DMS53 treated with DMSO at 0.1 percent for 48 hours (cell line): ENCODE data around the gene KYNU.
"Not testable (repeated sequence)": the region's sequence is repeated elsewhere in the genome, so short reads cannot be mapped to it uniquely, and the experiment has no call there.

Experiments
- DNase-seq: peaks from one replicate; lab custom pipeline; 2025; ENCODE audit not compliant: unreplicated experiment; lab: John Stamatoyannopoulos, UW

Gene KYNU

DNA sequence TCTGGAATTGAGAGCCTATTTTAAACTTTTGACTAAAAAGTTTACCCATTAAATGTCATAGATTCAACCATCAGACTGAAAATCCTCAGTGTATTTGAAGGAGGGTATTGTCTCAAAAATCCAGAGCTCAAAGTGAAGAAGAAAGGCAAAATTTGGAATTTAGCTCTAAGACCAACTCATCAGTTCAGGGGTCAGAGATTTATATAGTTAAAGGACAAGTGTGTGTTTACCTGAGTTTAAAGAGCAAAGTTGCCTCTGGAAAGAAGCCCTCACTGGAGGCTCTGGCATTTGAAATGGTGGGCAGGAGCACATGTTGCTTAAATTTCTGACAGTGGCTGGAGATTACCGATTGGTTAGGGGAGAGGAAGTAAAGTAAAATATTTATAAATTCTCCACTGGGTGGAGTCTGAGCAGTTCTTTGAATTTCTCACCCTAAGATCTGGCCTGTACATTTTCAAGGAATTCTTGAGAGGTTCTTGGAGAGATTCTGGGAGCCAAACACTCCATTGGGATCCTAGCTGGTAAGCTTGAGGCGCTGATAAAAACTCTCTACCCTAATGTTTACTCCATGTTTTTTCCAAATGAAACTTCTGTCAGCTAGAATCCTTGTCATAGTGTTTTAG is at the start of gene KYNU:
Gene KYNU, plus strand, starts transcription at position 449 of the 623 bp plus-strand sequence. CDS start 7,704 bp downstream, outside the sequence.
- no peak for DNase-seq

DNA sequence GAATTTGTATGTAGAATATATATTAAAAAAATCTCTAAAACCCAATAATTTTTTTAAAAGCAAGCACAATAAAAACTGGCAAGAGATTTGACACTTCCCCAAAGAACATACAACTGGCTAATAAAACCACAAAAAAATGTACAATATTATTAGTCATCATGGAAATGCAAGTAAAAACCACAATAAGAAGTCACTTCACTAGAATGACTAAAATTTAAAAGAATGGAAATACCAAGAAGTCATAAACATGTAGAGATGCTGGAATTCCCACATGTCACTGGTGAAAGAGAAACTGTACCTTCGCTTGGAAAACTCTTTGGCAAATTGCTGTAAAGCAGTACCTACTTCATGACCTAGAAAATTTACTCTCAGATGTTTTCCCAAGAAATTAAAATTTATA is 43.4 kb upstream of the KYNU start:
- DNase-seq = no peak

DNA sequence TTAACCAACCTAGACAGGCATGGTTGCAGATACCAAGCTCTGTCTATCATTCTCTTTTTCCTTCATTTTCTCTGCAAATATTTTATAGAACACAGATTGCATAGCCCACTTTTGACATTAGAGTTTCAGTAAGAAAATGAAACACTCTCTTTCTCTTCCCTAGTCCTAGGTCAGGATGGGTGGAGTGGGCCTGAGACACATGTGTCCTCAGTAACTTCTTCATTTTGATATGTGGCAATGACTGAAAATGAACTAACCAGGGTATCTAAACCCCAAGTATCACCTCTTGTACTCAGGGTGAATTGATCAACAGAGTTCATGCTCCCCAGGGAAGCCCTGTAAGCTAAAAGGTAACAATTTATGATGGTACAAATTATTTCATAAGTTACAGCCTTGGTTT is 37.0 kb upstream of the KYNU start:
- DNase-seq = no peak

DNA sequence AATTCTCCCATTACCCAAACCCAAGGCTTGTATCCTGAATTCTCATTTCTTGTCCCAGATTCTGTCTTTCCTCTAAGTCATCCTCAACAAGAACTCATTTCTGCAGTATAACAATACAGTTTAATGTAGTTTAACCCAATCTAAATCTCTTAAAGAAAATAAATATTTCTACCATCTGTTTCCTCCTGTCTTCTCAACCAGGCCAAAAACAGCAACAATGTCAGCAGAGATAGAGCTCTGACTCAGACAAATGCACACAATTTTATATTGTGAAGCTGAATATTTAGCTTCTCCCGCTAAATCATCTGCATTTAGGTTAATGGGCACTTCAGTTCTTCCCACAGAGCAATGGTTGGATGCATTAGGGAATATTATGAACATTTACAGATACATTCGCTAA is 35.7 kb upstream of the KYNU start:
- no peak for DNase-seq

DNA sequence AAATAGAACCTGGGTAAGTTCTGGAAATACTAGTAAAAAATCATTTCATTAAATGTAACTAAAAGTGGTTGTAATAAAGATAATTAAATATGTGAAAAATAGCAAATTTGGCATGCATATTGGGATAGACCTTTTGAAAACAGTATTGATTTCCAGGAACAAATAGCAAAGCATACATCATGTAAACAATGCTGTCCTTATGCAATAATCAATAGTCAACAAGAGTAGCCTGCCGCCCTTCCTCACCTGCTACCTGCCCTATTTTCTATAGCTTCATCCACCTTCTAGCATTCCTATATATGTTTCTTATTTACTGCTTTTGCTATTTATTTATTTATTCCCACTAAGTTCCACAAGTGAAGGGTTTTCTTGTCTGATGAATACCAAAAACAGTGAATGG is 35.1 kb upstream of the KYNU start:
- DNase-seq = no peak

DNA sequence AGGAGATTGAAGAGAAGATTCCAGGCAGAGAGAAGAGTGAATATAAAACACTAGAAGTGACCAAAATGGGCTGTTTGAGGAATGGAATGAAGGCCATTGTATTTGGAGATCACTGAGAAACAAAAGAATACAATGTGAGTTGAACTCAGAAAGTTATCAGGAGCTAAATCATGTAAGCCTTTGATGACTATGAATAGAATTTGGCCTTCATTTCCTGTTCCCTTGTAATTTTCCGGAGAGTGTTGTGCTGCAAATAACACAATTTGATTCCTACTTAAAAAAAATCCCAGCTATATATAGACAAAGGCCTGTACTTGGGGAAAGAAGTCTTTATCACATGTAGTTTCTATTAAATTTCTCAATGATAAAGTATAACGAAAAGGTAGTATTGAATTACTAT is 33.7 kb upstream of the KYNU start:
- no peak for DNase-seq

DNA sequence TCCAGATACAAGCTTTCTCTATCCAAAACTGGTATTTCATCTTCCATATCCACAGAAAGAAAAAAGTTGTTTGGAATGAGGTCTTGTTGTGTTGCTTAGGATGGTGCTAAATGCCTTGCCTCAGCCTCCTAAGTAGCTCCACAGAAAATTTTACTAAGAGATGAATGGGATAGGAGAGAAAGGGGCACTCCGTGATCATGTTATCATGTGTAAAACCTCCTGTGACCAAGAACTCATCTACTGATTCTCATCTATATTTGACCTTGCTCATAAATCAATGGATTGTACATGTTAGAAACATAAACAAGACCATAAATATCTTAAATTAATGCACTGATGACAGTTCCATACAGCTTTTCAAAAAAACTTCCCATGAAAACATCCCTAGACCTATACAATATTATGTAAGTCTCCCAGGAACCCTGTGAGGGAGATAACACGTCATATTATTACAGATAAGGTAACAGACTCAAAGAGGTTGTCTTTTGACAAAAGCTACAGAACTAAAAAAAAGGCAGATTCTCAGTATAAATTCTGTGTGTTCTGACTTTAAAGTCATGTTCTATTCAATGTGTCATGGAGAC is 29.3 kb upstream of the KYNU start:
- DNase-seq = no peak

DNA sequence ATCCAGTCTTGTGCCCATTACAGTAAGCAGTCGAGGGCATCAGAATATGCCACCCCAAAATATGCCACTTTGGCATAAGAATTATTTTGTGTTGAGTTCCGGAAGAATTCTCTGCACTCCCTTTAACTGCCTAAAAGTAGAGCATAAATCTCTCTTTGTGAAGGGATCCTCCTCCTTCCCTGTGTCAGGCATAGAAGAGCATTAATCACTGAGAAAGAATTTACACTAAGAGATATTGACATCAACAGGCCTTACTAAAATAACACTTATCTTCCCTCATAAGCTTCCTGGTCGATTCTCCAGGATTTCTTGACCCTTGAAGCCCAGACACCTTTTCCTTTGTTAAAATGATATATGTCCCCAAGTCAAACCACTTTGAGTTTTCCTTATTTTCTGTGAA is 27.6 kb upstream of the KYNU start:
- no peak for DNase-seq

DNA sequence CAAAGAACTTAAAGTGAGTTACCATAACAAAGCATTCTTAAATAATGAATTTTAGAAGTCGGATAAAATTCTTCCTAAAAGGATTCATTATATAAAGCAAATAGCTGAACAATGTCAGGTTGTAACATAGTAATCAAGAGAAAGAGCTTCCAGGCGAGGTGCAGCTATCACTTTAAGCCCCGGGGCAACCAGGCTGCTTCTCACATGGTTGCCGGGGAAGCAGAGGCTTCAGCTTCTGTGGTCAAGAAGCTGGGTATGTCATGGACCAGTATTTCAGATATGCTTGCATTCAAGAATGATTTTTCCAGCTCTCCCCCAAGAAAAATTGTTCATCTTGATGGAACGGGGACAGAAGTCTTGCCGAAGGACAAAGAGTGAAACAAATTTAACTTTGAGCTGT is 23.6 kb upstream of the KYNU start:
- no peak for DNase-seq

DNA sequence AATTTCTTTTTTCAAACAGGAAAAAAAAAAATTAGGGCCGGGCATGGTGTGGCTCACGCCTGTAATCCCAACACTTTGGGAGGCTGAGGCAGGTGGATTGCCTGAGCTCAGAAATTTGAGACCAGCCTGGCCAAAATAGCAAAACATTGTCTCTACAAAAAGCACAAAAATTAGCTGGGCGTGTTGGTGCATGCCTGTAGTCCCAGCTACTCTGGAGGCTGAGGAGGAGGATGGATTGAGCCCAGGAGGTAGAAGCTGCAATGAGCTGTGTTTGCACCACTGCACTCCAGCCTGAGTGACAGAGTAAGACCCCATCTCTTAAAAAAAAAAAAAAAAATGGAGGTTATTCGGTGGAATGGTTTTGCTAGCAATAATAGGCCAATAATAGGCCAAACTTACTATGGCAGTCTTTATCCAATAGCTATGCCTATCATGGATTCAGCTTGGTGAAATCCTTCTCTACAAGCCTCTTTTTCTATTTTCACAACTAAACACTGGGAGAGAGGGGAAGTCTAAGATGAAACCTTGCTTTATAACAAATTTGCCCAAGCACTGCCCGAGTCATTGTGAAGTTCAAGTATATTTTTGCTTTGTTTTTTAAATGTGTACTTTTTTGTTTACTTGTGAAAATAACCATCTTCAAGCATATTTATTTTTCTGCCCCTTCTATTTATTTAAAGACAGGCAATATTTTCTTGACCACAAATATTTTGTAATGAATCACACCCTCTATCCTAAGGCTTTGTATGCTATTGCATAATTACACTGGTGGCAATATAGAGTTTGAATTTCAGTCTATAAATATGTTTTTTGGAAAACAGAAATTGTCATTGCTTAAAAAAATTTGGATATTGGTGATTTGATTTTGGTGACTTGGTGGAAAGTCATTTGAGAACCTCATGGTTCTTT is 20.0 kb upstream of the KYNU start:
- DNase-seq = no peak

DNA sequence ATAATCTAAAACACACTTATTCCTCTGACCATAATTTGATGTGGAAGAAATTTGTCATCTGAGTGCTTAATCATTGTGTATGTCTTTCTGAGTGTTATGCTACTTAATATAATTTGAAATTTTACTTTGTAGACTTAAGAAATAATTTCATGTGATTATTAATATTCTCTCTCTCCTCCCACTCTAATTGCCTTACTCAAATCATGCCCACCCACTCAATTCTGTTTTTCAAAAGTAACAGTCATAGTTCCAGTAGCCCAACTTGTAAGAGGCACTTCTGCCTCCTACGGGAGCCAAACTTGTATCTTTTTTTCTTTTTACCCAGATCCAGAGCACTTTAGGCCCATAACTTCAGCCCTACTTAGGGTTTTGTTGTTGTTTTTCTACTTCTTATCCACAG is 18.5 kb upstream of the KYNU start:
- DNase-seq = no peak

DNA sequence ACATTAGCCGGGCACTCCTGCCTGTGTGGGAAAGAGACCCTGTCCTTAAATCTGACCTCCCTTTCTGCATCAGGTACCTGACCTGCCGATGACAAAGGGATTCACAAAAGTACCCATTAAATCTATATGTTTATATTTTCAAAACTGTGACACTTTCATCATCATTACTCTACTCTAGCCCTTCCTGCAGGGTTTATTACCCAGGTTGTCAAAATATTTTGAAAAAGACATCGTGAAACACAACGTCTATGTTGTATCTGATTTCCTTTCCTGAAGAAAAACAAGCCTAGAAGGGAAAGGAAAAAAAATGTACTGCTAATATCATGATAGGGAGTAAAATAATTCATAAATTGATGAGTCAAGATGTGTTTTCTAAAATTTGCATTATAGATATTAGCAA is 15.2 kb upstream of the KYNU start:
- DNase-seq = no peak

DNA sequence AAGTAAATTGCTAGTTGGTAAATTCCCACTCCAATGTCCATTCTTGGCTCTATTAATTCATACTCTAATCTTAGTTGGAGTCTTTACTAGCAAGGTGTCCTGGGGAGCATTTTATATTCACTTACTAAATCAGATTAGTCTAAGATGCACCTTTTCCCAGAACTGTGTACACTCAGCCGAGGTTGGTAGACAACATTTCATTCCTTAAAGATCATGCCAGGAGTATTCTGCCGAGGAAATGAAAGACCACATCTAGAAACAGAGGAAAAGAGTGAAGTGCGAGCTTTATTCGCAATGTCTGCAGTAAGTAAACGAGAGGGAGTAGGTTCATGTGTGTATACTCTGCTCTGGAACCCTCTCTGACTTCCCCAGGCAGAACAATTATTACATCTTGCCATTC is 14.6 kb upstream of the KYNU start:
- DNase-seq = no peak

DNA sequence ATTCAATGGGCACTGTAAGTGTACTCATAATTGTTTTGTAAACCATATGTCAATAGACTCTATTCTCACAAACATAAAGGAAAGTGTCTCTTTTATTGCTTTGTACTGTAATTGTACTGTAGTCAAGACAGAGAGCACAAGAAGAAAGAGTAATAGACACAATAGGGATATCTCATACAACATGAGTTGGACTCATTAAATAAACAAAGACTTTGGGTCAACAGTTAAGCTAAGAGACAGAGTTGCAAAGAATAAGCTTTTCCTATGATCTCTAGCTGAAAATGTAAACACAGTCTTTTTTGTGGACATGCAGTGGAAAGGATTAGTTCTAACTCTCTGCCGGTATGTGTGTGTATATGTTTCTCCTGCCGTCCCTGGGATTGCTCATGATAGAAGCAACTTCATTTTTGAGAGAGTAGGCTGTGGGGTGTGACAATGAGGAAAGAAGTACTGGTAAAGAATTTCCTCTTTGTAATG is 13.9 kb upstream of the KYNU start:
- peak; percentile 50 for DNase-seq

DNA sequence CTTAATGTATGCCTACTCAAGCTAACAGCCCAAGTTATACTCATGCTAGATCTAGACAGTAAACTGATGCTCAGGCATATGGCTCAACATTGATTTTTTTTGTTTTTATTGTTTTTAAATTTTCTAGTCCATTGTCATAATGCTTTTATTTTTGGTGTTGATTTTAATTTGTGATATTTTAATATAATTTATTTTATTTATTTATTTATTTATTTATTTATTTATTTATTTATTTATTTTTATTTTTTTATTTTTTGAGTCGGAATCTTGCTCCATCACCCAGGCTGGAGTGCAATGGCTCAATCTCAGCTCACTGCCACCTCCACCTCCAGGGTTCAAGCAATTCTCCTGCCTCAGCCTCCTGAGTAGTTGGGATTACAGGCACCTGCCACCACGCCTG is 12.9 kb upstream of the KYNU start:
- DNase-seq = not testable (repeated sequence)

DNA sequence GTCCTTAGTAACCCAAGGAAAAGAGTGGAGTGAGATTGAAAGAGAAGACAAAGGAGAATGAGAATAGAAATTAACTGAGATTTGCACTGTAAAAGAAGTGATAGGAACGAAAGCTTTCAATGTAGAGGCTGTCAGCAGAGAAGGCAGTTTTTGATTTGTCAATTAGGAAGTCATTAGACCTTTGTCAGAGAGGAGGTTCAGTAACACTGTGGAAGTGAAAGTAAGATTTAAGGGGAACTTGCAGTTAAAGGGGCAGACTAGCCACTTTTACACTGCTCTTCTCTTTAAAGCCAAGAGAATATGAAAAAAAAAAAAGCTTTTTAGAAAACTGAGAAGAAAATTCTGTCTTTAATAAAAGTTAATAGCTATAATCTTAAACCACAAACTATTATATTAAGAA is 11.5 kb upstream of the KYNU start:
- DNase-seq = no peak

DNA sequence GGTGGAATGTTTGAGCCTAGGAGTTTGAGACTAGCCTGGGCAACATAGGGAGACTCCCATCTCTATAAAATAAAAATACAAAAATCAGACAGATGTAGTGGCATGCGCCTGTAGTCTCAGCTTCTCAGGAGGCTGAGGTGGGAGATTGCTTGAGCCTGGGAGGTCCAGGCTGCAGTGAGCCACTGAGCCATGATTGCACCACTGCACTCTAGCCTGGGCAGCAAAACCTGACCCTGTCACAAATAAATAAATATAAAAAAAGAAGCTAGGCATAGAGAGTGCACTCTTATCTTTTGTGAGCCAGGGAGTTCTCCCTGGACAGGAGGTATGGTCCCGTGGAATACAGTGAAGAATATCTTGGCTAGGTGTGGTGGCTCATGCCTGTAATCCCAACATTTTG is 11.0 kb upstream of the KYNU start:
- DNase-seq = no peak

DNA sequence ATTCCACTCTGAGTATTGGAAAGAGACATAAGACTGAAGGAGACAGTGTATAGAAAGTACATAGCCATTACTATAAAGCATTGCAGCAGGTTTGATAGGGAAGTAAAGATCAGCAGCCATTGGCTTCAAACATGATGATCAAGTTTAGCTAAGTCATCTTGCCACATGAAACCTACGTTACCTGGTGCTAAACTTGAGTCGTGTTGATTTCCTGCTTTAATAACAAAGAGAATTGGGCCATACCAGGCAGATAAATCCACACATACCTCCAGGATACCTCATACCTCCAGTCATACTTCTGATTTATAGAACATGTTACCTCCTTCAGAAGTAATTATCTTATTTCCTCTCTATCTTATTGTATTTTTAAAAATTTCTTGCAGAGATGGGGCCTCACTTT is 10.3 kb upstream of the KYNU start:
- no peak for DNase-seq

DNA sequence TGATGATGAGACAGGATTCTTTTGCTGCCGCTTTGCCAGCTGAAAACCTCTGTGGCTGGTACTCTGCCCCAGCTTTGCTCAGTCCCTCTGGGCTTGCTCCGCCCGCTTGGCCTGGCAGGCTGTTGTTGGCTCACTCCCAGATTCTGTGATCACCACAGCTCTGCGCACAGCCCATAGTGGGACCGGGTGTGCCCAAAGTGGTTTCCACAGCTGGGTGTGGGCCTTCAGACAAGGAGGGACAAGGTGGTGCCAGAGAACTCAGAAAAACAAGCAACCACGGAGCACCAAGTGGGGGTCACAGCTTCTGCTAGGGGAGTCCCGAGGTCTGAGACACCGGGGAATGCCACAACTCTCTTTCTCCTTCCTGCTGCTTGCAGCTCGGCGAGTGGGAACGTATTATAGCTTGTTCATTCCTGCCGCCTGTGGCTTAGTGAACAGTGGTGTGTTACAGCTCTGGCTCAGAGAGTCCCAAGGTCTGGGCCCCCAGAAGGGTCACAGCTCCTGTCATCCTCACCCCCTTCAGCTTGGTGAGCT is 9.2 kb upstream of the KYNU start:
- DNase-seq = no peak

DNA sequence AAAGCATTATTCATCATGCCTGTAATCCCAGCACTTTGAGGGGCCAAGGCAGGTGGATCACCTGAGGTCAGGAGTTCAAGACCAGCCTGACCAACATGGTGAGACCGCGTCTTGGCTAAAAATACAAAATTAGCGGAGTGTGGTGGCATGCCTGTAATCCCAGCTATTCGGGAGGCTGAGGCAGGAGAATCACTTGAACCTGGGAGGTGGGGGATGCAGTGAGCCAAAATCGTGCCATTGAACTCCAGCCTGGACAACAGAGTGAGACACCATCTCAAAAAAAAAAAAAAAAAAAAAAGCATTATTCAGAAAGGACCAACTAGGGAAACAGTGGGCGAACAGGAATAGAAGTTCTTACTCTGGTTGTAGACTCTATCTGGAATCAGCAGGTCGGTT is 8.4 kb upstream of the KYNU start:
- not testable (repeated sequence) for DNase-seq

DNA sequence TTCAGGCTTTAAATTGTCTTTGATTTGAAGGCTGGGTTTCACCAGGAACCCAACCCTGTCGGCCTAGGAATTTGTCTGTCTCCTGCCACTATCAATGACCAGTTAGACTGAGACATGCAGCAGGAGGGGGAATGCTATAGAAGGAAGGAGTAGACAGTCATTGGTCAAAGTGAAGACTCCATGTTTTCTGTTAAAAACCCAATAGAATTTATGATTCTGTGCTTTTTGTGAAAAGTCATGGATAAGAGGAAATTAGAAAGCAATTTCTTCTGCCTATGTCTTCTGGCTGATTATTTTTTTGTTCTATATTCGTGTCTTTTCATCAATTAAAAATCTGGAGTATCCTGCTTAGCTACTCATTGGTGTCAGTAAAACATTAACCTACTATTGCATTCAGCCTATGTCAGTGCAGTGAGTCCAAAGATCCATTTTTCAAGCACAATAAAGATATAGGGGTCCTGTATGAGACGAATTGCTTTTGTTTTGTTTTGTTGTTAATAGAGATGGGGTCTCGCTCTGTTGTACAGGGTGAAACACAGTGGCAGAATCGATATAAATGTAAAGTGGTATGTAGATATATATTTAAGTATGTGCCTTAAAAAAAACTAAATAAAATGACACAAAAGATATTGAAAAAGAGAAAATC is 7.9 kb upstream of the KYNU start:
- no peak for DNase-seq
